Activated CD4-positive, alpha-beta T cell treated with anti-CD3 and anti-CD28 coated beads, Interleukin-2, amount 10 ng/mL, durations not matched to agents 7 days and 5 days (primary cell): Measurements from ENCODE around the gene GDPD5. TPM values are rescaled to one million over a fixed set of nuclear protein-coding genes. Genes with fewer than 3 reads are reported as not detected.
"Not testable (repeated sequence)": the region's sequence is repeated elsewhere in the genome, so short reads cannot be mapped to it uniquely, and the experiment has no call there.

Experiments used
- CTCF ChIA-PET: fragments of 350-600 bp; sonication (Branson Sonifier 250); formaldehyde crosslinking; loops from one replicate; lab custom pipeline; 2021; ENCODE audit warnings: antibody characterized with exemption; lab: Charles Lee
- POLR2A ChIA-PET: fragments of 350-600 bp; sonication (Branson Sonifier 250); formaldehyde crosslinking; loops from one replicate; lab custom pipeline; 2021; ENCODE audit warnings: antibody characterized with exemption; lab: Charles Lee
- DNase-seq: peaks from one replicate; pipeline ENCODE4 v3.0.0-alpha.2; 2020
- H3K27ac Mint-ChIP-seq: one replicate; pipeline ENCODE4 v1.8.0; 2021; ENCODE audit warnings: mild to moderate bottlenecking, moderate library complexity, mixed read lengths
- H3K27me3 Mint-ChIP-seq: one replicate; pipeline ENCODE4 v1.8.0; 2021; ENCODE audit warnings: mixed read lengths
- H3K36me3 Mint-ChIP-seq: one replicate; pipeline ENCODE4 v1.8.0; 2021; ENCODE audit warnings: low read depth, mixed read lengths
- H3K4me1 Mint-ChIP-seq: one replicate; pipeline ENCODE4 v1.8.0; 2021; ENCODE audit warnings: mixed read lengths
- H3K4me3 Mint-ChIP-seq: one replicate; pipeline ENCODE4 v1.8.0; 2021; ENCODE audit warnings: mild to moderate bottlenecking, moderate library complexity, mixed read lengths
- H3K9me3 Mint-ChIP-seq: one replicate; pipeline ENCODE4 v1.8.0; 2021; ENCODE audit warnings: mixed read lengths
- total RNA-seq, 2 experiments: library from RNA; stranded (reverse); gene quantifications; one replicate each; pipeline ENCODE4 v1.2.3, GENCODE V29; 2021

GDPD5 gene
- total RNA-seq, 2 experiments from 2014 or later, result 55.8 to 62.3 TPM

DNA sequence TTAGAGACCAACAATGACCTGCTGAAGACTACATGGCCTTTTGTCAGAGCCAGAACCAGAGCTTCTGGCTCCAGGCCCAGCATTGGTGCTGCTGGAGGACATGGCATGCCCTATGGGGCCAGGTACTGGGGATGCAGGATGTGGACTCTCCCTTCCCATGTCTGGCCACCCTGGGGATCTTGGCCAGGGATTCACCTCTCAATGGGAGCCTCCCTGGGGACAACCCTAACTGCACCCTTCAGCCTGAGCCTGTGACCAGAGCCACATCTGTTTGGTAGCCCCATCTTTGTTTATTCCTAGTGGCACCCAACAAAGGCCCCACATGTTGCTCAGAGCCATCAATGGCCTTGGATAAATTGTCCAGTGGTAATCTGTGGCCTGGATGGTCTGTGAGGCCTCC lies 98.6 kb downstream of the GDPD5 start:
- Mint-ChIP-seq H3K4me3 (no peak overlapping the region), H3K4me1 (peaks cover 24% of the 10 kb centered on the region), H3K27ac (no peak overlapping the region), H3K36me3 (peaks cover 11% of the 10 kb centered on the region), H3K27me3 (peaks cover 38% of the 10 kb centered on the region), H3K9me3 (peaks cover 5% of the 10 kb centered on the region)
- CTCF ChIA-PET, result interaction anchor here (1.4 to 1.6 kb wide), 2 partner anchors 9 to 19 kb away, joined by 3 to 4 read pairs; no protein-coding TSS in a partner anchor
- POLR2A ChIA-PET, result no interaction called here
- no peak for DNase-seq

DNA sequence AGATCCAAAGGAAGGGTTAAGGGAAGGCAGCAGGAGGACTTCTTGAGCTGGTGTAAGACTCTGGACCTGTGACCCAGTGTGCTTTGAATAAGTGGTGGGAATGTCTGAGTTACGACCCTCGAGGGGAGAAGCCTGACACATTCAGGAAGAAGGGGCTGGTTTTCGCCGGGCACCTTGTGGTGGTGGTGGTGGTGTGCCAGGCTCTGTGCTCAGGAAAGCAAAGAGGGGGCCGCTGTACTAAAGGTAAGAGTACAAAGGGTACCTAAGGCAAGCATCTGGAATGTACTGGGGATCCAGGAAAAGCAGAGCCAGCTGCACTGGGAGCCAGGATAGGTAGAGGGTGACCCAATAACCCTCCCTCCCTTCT lies 99.0 kb downstream of the GDPD5 start:
- Mint-ChIP-seq H3K4me3 (no peak overlapping the region), H3K27ac (no peak overlapping the region), H3K9me3 (peaks cover 5% of the 10 kb centered on the region), H3K27me3 (peaks cover 34% of the 10 kb centered on the region), H3K4me1 (peaks cover 24% of the 10 kb centered on the region), H3K36me3 (peaks cover 11% of the 10 kb centered on the region)
- POLR2A ChIA-PET, result no interaction called here
- CTCF ChIA-PET, result interaction anchor here (1.0 to 2.1 kb wide), 4 partner anchors 7 to 181 kb away, joined by 3 to 7 read pairs (median 4); no protein-coding TSS in a partner anchor
- no peak for DNase-seq

GRCh38 chr11:75425422-75425821 lies 100.3 kb downstream of the GDPD5 start:
- Mint-ChIP-seq H3K27ac (no peak overlapping the region), H3K4me1 (peaks cover 14% of the 10 kb centered on the region), H3K36me3 (peaks cover 11% of the 10 kb centered on the region), H3K27me3 (peaks cover 22% of the 10 kb centered on the region), H3K9me3 (peaks cover 5% of the 10 kb centered on the region), H3K4me3 (no peak overlapping the region)
- CTCF ChIA-PET, result interaction anchor here (0.6 to 2.1 kb wide), 5 partner anchors 8 to 1016 kb away, joined by 3 to 7 read pairs (median 4); no protein-coding TSS in a partner anchor
- DNase-seq, result no peak
- POLR2A ChIA-PET, result no interaction called here

DNA sequence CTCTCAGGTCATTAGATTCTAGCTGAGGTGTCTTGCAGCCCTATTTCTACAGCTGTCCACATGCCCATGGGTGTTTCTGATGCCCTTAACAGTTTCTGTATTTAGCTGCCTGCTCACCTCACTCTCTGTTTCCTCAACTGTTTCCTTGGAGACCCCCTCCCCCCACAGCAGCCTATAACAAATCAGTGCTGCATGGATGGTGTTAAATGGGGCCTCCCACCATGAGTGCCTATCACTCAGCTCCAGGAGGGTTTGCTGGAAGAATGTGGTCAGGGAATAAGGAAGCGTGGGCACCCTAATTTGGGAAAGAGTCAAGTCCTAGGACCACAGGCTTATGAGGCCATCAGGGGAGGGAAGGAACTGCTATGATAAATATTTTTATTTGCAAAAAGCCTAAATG lies 101.3 kb downstream of the GDPD5 start:
- no peak overlapping the region for H3K27ac Mint-ChIP-seq
- H3K27me3 Mint-ChIP-seq, result peaks cover 21% of the 10 kb centered on the region
- peaks cover 10% of the 10 kb centered on the region for H3K36me3 Mint-ChIP-seq
- peaks cover 13% of the 10 kb centered on the region for H3K4me1 Mint-ChIP-seq
- no peak overlapping the region for H3K4me3 Mint-ChIP-seq
- DNase-seq, result no peak
- peaks cover 4% of the 10 kb centered on the region for H3K9me3 Mint-ChIP-seq
- CTCF ChIA-PET, result interaction anchor here (0.6 kb wide), 1 partner anchor 143 kb away, joined by 4 read pairs; no protein-coding TSS in a partner anchor
- POLR2A ChIA-PET, result no interaction called here

DNA sequence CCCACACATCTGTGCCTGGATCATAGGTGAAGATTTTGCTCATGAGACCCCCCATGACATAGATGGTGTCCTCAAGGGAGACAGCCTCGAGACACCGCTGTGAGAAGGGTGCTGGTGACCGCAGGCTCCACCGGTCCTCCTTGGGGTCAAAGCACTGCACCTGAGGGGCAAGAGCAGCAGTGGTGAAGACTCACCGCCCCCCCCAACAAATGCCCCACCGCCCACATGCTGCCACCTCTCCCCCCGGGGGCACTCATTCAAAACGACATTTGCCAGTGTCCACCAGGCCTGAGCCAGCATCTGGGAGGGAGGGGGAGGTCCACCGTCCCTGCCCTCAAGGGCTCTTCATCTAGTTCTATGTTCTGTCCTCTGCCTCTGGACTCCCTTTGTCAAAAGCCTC lies 102.0 kb downstream of the GDPD5 start:
- Mint-ChIP-seq H3K36me3 (peaks cover 3% of the 10 kb centered on the region), H3K27ac (no peak overlapping the region), H3K4me1 (peaks cover 6% of the 10 kb centered on the region), H3K4me3 (no peak overlapping the region), H3K27me3 (peaks cover 14% of the 10 kb centered on the region), H3K9me3 (no peaks in the 10 kb centered on the region)
- no peak for DNase-seq
- ChIA-PET POLR2A (no interaction called here), CTCF (interaction anchor here (0.7 kb wide), 2 partner anchors 10 to 21 kb away, joined by 3 read pairs; no protein-coding TSS in a partner anchor)

GRCh38 chr11:75422248-75423231 lies 103.2 kb downstream of the GDPD5 start:
- Mint-ChIP-seq H3K27me3 (peaks cover 2% of the 10 kb centered on the region), H3K36me3 (no peaks in the 10 kb centered on the region), H3K9me3 (no peaks in the 10 kb centered on the region), H3K27ac (no peak overlapping the region), H3K4me1 (no peaks in the 10 kb centered on the region), H3K4me3 (no peak overlapping the region)
- ChIA-PET CTCF (interaction anchor here (0.7 to 1.7 kb wide), 3 partner anchors 11 to 22 kb away, joined by 3 read pairs; no protein-coding TSS in a partner anchor), POLR2A (no interaction called here)
- DNase-seq, result no peak

- Mint-ChIP-seq H3K9me3 (no peaks in the 10 kb centered on the region), H3K4me1 (no peaks in the 10 kb centered on the region), H3K27me3 (no peaks in the 10 kb centered on the region), H3K27ac (no peak overlapping the region), H3K4me3 (no peak overlapping the region), H3K36me3 (no peaks in the 10 kb centered on the region)
- DNase-seq, result no peak
- POLR2A ChIA-PET, result no interaction called here
- CTCF ChIA-PET, result interaction anchor here (1.0 to 1.7 kb wide), 2 partner anchors 14 to 34 kb away, joined by 3 read pairs; no protein-coding TSS in a partner anchor
Observed at GRCh38 chr11:75421902-75422247, 103.9 kb downstream of the GDPD5 start.

DNA sequence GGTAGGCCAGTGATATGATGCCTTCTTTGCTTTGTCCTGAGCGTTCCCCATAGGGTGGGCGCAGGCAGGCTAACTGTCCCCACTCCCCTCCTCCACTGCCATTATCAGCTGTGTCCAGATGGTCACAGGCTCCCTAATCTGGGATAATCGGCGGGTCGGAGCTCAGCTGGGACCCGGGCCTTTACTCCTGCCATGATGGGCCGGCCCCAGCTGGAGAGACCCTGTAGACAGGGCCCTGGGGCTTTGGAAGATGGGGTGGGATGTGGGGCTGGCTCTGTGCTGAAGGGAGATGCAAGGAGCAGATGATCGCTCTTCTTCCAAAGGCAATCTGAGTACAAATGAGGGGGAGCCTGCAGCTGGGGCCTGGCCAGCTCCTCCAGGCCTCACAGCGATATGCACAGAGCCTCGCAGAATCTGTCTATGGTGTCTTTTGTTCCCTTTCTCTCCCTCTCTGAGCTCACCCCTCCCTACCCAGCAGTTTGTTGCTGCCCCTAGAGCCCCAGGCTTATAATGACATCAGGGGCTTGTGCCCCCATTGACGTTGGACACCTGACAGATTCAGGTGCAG lies 104.6 kb downstream of the GDPD5 start:
- DNase-seq, result no peak
- H3K36me3 Mint-ChIP-seq, result peaks cover 1% of the 10 kb centered on the region
- no peaks in the 10 kb centered on the region for H3K27me3 Mint-ChIP-seq
- H3K9me3 Mint-ChIP-seq, result no peaks in the 10 kb centered on the region
- H3K27ac Mint-ChIP-seq, result no peak overlapping the region
- ChIA-PET POLR2A (no interaction called here), CTCF (interaction anchor here (1.0 to 1.7 kb wide), 2 partner anchors 13 to 35 kb away, joined by 3 read pairs; no protein-coding TSS in a partner anchor)
- H3K4me1 Mint-ChIP-seq, result no peaks in the 10 kb centered on the region
- H3K4me3 Mint-ChIP-seq, result no peak overlapping the region

DNA sequence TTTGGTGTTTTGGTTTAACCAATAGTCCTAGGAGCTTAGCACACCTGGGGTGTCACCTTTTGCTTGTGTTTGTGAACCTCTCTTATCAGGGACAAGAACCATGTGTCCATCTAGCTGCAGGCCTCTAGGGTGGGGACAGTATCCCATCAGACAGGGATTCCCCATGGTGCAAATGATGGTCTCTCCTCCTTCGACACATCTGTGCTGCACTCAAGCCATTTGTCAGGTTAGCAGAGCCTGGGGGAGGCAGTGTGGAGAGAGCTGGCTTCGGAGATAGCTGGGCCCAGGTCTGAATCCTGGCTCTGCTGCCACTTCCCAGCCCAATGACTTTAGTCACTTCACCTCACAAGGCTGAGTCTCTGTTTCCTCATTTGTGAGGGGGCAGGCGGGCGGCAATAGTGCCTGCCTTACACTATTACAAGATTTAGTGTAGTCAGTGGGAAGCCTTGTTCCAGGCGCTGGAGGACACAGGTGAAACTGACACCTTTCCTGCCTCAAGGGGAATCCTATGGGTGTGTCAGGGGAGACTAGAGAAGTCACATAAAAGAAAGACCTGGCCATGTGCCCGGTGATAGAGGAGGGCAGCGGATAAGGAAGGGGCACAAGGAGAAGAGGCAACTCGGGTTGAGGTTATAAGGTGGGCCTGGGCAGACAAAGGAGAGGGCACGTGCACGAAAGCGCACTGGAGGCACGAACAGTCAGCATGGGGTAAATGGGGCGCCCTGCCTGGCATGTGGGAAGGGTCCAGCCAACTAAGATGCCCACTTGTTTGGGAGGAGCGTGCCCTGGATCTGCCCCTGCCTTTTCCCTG lies 105.3 kb downstream of the GDPD5 start:
- no peak for DNase-seq
- Mint-ChIP-seq H3K27ac (no peak overlapping the region), H3K4me1 (no peaks in the 10 kb centered on the region), H3K4me3 (no peak overlapping the region), H3K27me3 (no peaks in the 10 kb centered on the region), H3K9me3 (no peaks in the 10 kb centered on the region), H3K36me3 (peaks cover 4% of the 10 kb centered on the region)
- CTCF ChIA-PET, result interaction anchor here (1.0 to 1.7 kb wide), 3 partner anchors 13 to 303 kb away, joined by 3 read pairs; no protein-coding TSS in a partner anchor
- POLR2A ChIA-PET, result no interaction called here

DNA sequence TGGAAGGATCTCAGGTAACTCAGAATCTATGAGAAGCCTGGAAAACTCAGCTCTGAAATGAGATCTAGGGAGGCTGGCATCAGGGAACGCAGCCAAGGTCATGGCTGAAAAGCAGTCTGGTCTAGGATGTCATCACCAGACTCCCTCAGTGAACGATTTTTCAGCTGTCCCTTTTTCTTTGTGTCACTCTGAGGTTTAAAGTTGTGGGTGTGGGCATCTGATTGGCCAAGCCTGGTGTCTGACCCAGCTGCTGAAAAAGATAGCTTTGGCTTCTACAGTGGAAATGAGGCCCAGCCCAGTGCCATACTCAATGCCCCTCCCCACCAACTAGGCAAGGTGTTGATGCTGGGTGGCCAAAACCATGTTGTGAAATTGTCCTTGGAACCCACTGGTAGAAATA lies 111.9 kb downstream of the GDPD5 start:
- DNase-seq, result no peak
- Mint-ChIP-seq H3K4me3 (no peak overlapping the region), H3K36me3 (peaks cover 17% of the 10 kb centered on the region), H3K9me3 (no peaks in the 10 kb centered on the region), H3K27me3 (no peaks in the 10 kb centered on the region), H3K27ac (no peak overlapping the region), H3K4me1 (no peaks in the 10 kb centered on the region)
- ChIA-PET CTCF (interaction anchor here (1.3 to 1.6 kb wide), 2 partner anchors 14 to 31 kb away, joined by 3 to 4 read pairs; no protein-coding TSS in a partner anchor), POLR2A (no interaction called here)

- H3K4me3 Mint-ChIP-seq, H3K27ac Mint-ChIP-seq, H3K4me1 Mint-ChIP-seq, H3K27me3 Mint-ChIP-seq, DNase-seq, H3K9me3 Mint-ChIP-seq: not testable (repeated sequence)
- ChIA-PET POLR2A (interaction anchor here (0.6 kb wide), 1 partner anchor 10 kb away, joined by 4 read pairs; no protein-coding TSS in a partner anchor), CTCF (interaction anchor here (0.6 to 1.6 kb wide), 3 partner anchors 13 to 121 kb away, joined by 3 to 4 read pairs (median 3); no protein-coding TSS in a partner anchor)
- peaks cover 21% of the 10 kb centered on the region for H3K36me3 Mint-ChIP-seq
Observed at GRCh38 chr11:75413146-75413545, 112.6 kb downstream of the GDPD5 start.

DNA sequence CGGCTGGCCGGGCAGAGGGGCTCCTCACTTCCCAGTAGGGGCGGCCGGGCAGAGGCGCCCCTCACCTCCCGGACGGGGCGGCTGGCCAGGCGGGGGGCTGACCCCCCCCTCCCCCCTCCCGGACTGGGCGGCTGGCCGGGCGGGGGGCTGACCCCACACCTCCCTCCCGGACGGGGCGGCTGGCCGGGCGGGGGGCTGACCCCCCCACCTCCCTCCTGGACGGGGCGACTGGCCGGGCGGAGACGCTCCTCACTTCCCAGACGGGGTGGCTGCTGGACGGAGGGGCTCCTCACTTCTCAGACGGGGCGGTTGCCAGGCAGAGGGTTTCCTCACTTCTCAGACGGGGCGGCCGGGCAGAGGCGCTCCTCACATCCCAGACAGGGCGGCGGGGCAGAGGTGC lies 115.8 kb downstream of the GDPD5 start:
- H3K4me3 Mint-ChIP-seq, H3K4me1 Mint-ChIP-seq, POLR2A ChIA-PET, CTCF ChIA-PET, H3K27me3 Mint-ChIP-seq, DNase-seq, H3K27ac Mint-ChIP-seq, H3K9me3 Mint-ChIP-seq: not testable (repeated sequence)
- H3K36me3 Mint-ChIP-seq, result peaks cover 31% of the 10 kb centered on the region
